GM21381 (cell line): ENCODE results near the gene RXRB.

Experiments
- ATAC-seq: cut with Tn5 transposase; IDR thresholded peaks from one replicate; pipeline ENCODE4 v1.9.1; 2021; ENCODE audit warnings: mild to moderate bottlenecking, moderate library complexity; ENCODE audit not compliant: unreplicated experiment

Gene RXRB

DNA sequence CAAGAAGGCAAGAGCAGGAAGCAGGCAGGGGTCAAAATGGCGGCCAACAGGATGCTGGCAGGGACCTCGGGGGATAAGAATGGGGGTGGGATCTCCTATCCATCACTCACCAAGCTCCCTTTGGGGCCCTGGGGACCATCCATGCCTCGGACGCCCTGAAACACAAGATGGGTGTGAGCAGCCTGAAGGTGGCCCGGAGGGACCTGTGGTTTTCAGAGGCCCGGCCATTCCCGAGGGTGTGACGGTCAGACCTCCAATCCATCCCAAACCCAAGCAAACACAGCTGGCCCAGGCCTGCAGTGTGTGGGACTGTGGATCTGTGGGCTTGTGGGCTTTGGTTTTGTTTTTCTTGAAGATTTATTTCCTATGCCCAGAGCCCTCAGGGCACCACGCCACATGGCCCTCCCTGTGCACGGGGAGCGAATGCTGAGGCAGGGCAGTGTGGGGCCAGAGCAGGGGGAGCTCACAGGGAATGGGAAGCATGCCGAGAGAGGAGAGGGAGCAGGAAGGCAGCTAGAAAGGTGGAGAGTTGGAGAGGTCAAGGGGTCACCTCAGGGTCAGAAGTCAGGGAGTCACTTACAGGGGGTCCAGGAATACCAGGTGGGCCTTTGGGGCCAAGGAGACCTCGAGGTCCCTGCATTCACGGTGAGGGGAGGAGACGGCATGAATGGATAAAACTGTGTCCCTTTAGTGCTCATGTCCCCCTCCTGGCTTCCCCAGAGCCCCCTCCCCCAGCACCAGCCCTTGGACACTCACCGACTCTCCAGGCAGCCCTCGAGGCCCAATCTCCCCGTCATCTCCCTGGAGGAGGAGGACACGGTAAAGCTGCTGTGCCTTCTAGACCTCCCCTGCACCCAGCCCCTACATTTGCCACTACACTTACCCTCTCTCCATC, 22.7 kb downstream of the RXRB start:
- no peak for ATAC-seq

DNA sequence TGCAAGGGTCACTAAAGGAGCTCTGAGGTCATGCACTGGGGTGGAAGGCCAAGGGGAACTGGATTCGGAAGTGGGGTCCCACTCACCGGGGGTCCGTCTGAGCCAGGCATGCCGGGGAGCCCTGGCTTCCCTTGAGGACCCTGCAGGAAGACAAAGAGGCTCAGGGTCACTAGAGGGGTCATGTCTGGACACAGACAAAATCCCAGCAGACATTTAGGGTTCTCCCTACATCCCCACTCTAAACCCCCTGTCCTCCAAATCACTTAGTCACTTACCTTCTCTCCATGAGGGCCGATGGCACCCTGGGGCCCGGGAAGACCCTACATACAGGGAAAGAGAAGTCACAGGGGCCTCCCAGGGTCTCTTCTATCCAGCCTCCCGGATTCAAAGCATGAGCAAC, 23.6 kb downstream of the RXRB start:
- no peak for ATAC-seq

DNA sequence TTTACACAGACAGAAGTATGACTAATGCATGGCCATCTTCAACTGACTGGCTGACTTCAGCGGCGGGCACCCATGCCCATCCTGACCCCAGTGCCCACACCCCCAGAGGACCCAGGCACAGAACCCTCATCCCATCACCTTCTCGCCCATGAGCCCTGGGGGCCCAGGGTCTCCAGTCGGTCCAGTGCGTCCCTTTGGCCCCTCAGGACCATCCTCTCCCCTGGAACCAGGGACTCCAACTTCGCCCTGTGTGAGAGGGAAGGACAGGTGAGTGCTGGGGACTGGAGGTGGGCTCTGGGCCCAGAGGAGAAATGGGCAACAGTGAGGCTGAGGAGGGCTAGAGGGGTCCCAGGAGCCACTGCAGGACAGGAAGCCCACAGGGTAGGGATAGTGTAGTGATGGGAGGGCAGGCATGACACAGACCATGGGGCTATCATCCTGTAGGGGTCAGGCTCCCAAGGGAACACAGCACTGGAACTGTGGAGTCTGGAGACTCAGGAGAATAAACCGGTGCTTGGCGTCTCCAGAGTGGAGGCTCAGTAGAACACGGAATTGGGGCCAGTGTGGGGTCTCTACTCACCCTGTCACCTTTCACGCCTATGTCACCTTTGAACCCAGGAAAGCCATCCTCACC, 24.9 kb downstream of the RXRB start:
- ATAC-seq: no peak

DNA sequence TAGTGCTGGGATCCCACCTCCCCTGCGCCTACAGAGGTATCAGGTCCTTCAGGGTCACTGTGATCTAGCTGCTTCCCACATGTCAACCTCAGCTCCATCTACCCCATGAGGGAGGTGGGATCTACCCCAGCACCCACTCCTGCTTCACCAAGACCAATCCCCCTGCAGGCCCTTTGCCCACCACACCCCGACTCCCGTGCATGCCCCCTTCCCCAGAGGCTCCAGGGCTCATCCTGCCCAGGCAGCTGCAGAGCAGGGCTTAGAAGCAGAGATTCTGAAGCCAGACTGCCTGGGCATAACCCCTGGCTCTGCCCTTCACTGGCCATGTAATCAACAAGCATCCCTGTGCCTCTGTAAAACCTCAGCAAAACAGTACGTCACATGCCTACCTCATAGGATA, 25.7 kb downstream of the RXRB start:
- no peak for ATAC-seq

DNA sequence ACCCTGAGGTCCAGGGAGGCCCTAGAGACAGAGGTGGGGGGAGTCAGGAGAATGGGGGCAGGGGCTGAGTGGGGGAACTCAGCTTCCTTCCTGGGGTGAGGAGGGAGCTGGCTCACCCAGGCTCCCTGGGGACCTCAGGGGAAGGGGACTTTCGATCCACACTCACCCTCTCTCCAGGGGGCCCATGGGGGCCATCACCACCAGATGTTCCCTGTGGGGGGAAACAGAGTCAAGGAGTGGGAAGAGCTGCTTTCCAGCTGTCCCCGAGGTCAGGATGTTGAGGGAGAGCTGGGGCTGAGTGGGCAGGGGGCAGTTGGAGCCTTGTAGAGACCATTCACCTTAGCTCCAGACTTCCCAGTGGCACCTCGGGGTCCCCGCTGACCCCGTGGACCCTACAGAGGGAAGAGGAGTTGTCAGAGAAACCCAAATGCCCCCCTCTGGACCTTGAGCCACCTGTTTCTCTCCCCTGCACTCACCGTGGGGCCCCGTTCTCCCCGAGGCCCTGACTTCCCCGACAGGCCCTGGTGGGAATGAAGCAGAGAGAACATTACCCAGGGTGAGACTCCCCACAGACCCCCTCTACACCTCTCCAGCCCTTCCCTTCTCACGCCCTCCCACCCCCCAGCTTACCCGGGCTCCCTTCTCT, 26.8 kb downstream of the RXRB start:
- no peak for ATAC-seq

DNA sequence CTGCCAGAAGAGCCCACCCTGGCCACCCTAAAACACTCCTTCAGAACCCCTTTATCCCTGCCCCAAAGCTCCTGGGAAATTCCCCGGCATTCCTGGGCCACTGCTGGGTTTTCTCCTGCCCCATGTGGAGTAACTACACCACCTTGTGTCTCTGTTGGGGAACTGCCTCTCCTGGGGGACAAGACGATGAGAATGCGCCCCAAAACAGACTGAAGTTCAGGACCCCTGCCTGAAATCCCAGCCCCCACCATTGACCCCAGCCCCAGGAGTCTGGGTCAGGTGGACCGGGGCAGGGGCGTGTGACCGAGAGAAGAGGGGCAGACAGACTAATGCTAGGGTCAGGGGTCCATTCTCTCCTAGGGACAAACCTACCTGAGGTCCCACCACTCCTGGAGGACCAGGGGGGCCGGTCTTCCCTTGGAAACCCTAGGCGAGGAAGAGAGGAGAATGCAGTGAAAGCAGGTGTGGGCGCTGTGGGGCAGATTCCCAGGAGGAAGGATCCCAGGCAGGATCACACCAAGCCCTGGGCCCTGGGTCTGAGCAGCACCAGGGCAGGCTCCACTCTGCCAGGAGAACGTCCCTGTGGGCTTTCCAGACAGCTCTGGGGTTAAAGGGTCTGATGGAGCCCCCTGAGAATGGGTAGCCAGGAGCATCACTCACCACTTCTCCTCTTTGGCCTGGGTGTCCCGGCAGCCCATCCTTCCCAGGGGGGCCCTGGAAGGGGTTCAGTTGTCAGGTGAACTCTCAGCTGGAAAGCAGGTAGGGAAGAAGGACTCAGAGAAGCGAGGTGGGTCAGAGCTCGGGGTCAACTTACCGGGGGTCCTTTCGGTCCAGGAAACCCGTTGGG, 27.6 kb downstream of the RXRB start:
- no peak for ATAC-seq

DNA sequence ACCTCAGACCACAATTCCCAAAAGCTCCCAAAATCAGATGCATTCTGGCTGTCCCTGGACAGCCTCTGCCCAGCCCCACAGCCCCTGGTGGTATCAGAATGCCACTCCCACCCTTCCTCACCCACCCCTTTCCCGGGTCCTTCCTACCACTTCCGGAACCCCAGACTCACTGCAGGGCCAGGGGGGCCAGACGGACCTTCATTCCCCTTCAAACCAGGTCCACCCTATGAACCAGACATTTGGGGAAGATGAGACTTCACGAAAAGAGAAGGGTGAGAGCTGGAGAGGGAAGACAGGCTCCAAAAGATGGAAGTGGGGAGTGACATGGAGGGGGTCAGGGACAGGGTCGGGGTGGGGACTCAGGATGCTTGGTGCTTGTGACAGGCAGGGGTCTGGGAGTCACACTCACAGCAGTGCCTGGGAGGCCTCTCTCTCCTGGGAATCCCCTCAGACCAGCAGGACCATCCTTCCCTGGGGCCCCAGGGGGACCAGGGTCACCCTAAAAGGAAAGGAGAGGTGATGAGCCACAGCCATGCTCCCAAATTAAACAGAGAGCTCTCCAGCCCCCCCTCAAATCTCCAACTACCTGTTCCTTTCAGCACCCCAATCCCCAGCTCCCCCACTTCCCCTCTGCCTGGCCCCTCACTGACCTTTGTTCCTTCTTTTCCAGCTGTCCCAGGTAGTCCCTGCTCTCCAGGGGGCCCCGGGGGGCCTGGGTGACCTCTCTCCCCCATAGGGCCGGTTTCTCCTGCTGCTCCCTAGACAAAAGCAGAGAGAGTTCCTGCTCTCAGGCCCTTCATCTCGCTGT, 28.4 kb downstream of the RXRB start:
- ATAC-seq: no peak

DNA sequence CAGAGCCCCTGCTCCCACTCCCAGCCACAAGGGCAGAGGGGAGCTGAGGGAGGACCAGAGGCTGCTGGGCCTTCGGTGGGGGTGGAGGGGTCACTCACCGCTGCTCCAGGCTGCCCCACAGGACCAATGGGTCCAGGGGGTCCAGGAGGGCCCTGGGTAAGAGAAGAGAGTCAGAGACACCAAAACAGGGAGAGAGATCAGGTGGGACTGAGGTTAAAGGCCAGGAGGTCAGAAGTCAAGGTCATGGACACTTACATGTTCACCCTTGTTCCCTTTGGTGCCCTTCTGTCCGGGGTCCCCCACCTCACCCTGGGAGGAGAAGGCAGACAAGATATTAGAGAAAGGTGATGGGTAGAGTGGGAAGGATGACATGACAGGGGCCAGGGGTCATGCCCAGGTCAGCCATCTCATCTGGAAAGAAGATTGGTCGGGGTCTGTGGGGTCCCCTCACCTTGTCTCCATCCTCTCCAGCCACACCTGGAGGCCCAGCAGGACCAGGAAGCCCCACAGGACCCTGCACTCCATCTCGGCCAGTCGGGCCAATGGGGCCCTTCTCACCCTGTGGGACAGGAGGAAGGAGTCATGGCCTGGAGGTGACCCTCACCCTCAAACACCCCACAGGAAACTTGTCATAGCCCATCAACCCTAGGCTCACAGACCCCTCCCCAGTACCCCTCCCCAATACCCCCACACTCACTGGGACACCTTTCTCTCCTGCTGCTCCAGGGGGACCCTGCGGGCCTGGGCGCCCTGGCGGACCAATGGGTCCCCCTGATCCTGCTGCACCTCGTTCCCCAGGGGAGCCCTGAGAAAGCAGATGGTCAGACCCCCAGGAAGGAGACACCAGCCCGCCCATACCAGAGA, 29.2 kb downstream of the RXRB start:
- ATAC-seq: no peak

DNA sequence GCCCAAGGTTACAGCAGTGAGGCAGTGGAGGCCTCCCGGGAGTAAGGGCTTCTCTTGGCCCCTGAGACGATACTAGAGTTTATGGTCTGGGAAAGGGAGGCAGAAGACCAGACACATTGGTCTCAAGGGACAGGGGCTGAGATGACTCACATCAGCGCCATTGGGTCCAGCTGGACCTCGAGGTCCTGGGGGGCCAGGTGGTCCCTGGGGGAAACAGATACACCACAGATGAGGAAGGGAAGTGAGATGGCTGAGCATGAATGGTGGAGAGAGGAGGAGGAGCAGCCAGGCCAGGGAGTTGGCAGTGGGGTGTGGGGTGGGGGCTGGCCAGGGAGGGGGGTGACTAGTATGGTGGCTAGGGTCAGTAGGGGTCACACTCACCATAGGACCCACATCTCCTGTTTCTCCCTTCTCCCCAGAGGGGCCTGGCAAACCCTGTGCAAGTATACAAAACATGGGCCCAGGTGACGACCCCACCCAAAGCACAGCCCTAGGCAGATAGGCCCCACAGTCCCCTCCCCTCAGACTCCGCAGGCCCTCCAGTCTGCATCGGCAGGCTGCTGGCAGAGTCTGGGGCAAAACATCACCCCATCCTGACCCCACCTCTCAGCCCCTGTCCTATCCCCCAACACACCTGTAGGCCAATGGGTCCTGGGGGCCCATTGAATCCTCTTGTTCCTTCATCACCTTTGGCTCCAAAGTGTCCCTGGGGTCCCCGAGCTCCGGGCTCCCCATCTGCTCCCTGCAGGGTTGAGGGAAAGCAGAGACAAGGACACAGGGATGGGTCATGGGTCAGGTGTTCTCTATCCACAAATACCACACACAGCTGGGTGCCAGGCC, 30.1 kb downstream of the RXRB start:
- ATAC-seq: no peak

DNA sequence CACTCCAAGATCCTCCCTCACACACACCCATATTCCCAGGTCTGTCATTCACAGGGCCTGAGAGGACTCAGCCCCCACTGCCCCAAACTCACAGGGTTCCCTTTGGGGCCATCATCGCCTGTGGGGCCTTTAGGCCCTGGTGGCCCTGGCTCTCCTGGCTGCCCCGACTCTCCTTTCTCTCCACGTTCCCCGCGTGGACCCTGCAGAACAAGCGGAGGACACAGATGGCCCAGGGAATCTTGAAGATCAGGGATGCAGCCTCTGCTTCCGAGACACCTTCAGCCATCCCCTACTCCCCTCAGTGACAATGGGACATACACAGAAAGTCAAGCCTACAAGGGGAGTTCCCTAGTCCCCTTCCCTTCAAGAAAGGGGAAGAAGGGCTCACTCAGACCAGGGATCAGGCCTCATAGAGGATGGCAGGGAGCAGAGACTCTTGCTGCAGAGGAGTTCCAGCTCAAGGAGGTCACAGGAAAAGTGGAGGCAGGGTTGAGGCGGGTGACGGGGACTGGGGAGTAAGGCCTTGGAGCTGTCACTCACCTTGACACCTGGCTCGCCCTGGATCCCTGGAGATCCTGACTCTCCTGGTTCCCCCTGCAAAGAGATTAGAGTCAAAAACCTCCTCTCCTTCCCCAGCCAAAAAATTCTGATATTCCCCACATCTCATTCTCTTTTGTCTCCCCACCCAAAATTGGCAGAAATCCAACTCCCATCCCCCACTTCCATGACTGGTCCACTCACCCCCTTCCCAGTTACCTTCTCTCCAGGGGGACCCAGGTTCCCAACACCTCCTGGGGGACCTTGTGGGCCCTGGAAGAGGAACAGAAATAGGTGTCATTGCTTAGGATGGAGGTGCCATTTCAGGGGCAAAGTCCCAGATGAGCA, 30.9 kb downstream of the RXRB start:
- ATAC-seq: no peak

DNA sequence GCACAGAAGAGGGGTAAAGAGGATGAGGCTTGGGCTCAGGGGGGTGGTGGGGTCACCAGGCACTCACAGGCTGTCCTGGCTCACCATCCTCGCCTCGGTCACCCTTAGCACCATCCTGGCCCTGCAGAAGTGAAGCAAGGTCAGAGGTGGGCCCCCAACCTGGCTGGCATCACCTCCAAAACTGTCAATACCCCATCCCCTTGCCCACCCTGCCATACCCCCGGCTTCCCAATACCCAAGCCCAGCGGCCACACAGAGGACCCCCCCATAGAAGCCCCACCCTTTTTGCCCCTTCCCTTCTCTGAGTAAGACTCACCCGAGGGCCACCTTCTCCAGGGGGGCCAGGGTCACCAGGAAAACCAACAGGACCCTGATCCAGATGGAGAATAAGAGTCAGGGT, 31.8 kb downstream of the RXRB start:
- no peak for ATAC-seq

DNA sequence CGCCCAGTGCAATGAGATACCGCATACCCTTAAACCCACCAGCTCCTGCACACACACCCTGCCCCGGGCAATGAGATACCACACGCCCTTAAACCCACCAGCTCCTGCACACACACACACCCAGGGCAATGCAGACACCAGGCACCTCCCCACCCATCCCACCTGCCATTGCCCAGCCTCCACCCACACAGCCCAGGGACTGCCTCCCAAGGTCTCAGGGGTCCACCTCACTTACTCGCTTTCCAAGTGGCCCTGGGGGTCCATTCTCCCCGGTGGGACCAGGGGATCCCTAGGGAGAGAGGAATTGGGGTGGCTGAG, 32.2 kb downstream of the RXRB start:
- ATAC-seq: no peak

DNA sequence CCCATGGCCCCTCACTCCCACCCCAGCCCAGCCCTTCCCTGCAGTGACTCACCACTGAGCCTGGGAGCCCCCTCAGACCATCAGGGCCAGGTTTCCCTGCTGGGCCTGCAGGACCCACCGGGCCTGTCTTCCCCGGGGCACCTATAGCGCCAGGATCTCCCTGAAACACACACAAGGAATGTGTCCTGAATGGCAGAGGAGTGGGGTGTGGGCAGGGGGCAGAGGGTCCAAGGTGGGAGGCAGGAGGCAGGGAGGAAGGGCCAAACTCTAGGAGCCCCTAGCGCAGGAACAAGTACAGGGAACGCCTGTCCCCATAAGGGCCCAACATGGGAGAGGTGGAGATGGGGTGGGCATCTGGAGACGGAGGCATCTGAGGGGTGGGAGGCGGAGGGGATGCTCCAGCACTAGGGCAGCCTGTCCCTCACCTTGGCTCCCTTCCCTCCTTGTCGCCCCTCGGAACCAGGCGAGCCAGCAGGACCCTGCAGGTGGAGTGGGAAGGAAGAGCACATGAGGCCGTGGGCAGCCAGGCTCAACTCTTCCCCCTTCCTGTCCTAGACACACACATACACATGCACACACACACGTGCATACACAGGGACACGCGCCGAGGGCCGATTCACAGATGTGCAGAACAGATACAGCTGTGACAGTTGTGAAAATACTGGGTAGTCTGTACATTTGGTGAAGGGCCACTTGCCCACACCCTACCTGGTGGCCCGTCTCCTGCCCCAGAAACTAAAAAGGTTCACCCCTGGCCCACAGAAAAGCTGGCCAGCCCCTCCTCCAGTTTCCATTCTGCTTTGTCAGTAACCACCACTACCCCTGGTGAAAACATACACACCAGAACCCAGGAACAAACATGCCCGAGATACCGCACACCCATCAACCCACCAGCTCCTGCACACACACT, 32.8 kb downstream of the RXRB start:
- no peak for ATAC-seq

DNA sequence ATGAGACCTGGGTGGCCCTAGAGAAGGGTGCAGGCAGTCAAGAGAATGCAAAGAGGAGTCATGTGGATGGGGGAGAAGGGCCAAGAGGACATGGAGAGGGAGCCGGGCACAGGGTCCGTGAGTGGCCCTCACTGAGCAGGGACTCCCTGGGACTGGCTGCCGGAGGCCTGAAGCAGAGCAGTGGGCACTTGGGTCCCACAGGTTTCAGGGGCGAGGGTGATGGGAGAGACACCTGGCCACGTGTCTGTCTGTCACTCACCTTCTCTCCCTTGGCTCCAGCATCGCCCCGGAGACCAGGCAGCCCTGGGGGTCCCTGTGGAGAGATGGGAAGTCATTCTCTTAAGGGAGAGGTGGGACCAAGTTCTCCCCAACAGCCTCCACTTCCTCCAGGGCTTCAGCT, 33.7 kb downstream of the RXRB start:
- ATAC-seq: no peak

DNA sequence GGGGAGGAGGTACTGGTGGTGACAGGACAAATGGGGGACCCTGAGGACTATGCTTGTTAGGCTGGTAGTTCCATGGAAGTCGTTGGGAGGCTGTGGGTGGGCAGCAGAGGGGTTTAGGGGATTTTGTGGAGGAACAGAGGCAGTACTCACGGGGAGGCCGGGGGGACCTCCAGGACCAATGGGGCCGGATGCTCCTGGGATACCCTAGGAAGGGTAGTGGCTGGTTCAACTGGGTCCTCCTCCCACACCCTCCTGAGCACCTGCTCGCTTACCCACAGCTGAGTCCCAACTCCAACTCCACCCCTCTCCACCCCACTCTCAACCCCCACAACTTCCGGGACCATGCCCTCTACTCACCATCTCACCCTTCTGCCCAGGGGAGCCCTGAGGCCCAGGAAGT, 34.1 kb downstream of the RXRB start:
- no peak for ATAC-seq

DNA sequence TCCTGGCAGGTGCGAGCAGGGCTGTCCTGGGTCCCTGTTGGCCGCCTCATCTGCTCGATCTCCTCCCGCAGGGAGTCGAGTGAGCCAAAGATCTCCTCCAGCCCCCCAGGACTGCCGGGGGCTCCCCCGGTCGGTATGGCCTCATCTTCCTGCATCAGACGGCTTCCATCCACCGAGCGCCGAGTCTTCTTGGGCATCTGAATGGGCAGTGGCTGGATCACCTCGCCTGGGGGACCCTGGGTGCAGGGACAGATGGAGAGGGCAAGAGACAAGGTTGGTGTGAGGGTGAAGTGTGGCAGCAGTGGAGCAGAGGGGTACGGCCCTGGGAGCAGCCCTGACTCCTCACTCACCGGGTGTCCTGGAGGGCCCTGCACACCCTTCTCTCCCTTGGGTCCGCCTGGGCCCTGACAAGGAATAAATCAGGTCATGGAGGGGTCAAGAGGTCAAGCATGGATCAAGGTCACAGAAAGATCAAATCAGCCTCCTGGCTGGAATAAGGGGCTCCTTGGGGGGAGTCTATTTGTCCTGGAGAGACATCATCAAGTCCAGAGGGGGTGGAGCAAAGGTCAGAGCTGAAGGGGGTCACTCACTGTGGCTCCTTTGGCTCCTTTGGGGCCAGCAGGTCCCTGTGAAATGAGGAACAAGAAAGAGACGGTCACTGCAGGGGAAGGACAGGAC, 34.7 kb downstream of the RXRB start:
- ATAC-seq: no peak
